Measurements from ENCODE around the gene VAMP8.

GRCh38 chr2:85539361-85540132 is 37.8 kb upstream of the VAMP8 start:
- no peak for TF ChIP-seq EZH2phosphoT487 (IDR thresholded peaks at IDR 0.05; ENCODE audit: borderline replicate concordance)
- TF ChIP-seq CTCF (conservative IDR thresholded peaks at IDR 0.05; ENCODE audit: low read length): no peak
